Measurements from ENCODE around the gene RCAN1. TPM values are rescaled to one million over a fixed set of nuclear protein-coding genes. Genes with fewer than 3 reads are reported as not detected.

RCAN1 gene
- total and polyA plus RNA-seq, 5 donors from 2014 or later: 3.9 to 16.1 (median 10.4) TPM

DNA sequence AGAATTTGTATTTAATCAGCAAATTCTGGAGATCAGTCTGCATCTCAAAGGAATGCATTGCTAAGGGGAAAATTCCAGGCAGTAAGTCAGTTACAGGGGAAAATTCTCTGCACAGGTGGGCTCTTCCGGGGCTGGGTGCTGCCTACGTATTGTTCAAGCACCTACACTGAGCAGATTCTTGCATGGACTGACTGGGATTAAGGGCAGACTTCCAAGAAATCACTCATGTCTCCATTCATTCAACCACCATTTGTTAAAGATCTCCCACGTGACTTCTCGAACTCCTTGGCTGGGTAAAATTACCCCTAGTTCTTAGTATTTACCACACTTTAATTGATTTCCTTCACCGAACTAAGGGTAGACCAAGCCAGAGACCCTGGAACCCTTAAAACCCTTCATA lies 74.7 kb downstream of the RCAN1 start:
- H3K36me3 Mint-ChIP-seq: peaks cover 8% of the 10 kb centered on the region
- DNase-seq (no peak), ATAC-seq (ENCODE audit: low read depth in 2 of 2) (no peak)
- Histone ChIP-seq H3K27ac (ENCODE audit: insufficient read depth, low read length, poor library complexity, severe bottlenecking) (no peak overlapping the region), H3K4me1 (ENCODE audit: control insufficient read depth, insufficient read depth, low read length, poor library complexity, severe bottlenecking) (no peaks in the 10 kb centered on the region), H3K4me3 (ENCODE audit: low read depth, low read length) (no peak overlapping the region), H3K27me3 (ENCODE audit: control insufficient read depth, insufficient read depth, low read length) (no peaks in the 10 kb centered on the region), H3K9me3 (ENCODE audit: control insufficient read depth in 2 of 2, low read length in 2 of 2) (no peaks in the 10 kb centered on the region), H3K36me3 (ENCODE audit: control insufficient read depth, insufficient read depth, low read length) (no peaks in the 10 kb centered on the region)
- H3K4me3 Mint-ChIP-seq: no peak overlapping the region
- no peaks in the 10 kb centered on the region for H3K27me3 Mint-ChIP-seq
- no peak overlapping the region for H3K27ac Mint-ChIP-seq
- H3K9me3 Mint-ChIP-seq: peaks cover 0 to 3% (median 0%) of the 10 kb centered on the region in 7 donors
- H3K4me1 Mint-ChIP-seq: peaks cover 0 to 5% (median 4%) of the 10 kb centered on the region in 4 donors

GRCh38 chr21:34537838-34538237 lies 77.1 kb downstream of the RCAN1 start:
- H3K27ac Mint-ChIP-seq: peak overlapping the region in 1 of 3 donors; percentile 29

DNA sequence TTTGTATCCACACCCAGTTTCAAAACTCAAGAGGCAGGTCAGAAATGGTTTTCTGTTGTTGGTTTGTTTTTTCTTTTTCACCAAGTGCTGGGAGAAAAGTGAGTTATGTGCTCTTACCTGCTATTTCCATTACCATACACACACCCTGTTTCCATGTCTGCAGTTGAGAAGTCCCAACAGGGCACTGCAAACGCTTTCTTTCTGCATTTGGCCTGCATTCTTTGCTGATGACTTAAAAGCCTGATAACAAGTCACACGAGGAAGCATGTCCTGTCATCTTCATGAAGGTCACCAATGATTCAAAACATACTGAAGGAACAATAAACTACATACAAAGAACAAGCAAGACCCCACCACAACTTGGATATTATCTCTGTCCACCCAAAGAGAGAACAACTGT lies 78.1 kb downstream of the RCAN1 start:
- Histone ChIP-seq H3K27me3 (ENCODE audit: control insufficient read depth, insufficient read depth, low read length) (no peaks in the 10 kb centered on the region), H3K4me3 (ENCODE audit: low read depth, low read length) (no peak overlapping the region), H3K36me3 (ENCODE audit: control insufficient read depth, insufficient read depth, low read length) (no peaks in the 10 kb centered on the region), H3K9me3 (ENCODE audit: control insufficient read depth in 2 of 2, low read length in 2 of 2) (no peaks in the 10 kb centered on the region), H3K4me1 (ENCODE audit: control insufficient read depth, insufficient read depth, low read length, poor library complexity, severe bottlenecking) (no peaks in the 10 kb centered on the region), H3K27ac (ENCODE audit: insufficient read depth, low read length, poor library complexity, severe bottlenecking) (no peak overlapping the region)
- H3K4me3 Mint-ChIP-seq: no peak overlapping the region
- no peaks in the 10 kb centered on the region for H3K27me3 Mint-ChIP-seq
- H3K9me3 Mint-ChIP-seq: no peaks in the 10 kb centered on the region
- H3K4me1 Mint-ChIP-seq: peaks cover 0 to 5% (median 4%) of the 10 kb centered on the region in 4 donors
- H3K27ac Mint-ChIP-seq: no peak overlapping the region
- H3K36me3 Mint-ChIP-seq: no peaks in the 10 kb centered on the region
- no peak for ATAC-seq (ENCODE audit: low read depth in 2 of 2)
- no peak for DNase-seq

More at GRCh38 chr21:34537838-34538237, 77.1 kb downstream of the RCAN1 start:
- Mint-ChIP-seq H3K9me3 (no peaks in the 10 kb centered on the region), H3K4me1 (peaks cover 0 to 5% (median 4%) of the 10 kb centered on the region in 4 donors), H3K36me3 (peaks cover 5% of the 10 kb centered on the region), H3K4me3 (no peak overlapping the region), H3K27me3 (no peaks in the 10 kb centered on the region)
- Histone ChIP-seq H3K27me3 (ENCODE audit: control insufficient read depth, insufficient read depth, low read length) (no peaks in the 10 kb centered on the region), H3K9me3 (ENCODE audit: control insufficient read depth in 2 of 2, low read length in 2 of 2) (no peaks in the 10 kb centered on the region), H3K4me3 (ENCODE audit: low read depth, low read length) (no peak overlapping the region), H3K36me3 (ENCODE audit: control insufficient read depth, insufficient read depth, low read length) (no peaks in the 10 kb centered on the region), H3K4me1 (ENCODE audit: control insufficient read depth, insufficient read depth, low read length, poor library complexity, severe bottlenecking) (no peaks in the 10 kb centered on the region), H3K27ac (ENCODE audit: insufficient read depth, low read length, poor library complexity, severe bottlenecking) (no peak overlapping the region)
- no peak for DNase-seq
- ATAC-seq (ENCODE audit: low read depth in 2 of 2): no peak

DNA sequence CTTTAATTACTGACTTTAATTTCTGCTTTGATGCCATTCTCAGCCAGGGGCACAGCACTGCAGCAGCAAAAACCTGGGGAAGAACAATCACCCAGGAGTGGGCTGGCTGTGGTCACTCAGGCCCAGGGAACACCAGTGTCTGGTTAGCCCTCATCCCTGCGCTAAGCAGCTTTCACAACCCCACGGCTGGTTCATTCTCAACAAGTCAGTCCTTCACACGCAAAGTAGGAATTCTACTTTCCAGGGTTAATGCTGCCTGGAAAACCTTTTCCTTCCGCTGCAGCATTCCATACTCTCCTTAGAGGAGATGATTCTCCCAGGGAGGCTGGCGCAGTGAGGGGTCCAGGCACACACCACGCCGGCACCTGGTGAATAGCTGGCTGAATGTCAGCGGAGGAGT lies 78.6 kb downstream of the RCAN1 start:
- no peak for ATAC-seq (ENCODE audit: low read depth in 2 of 2)

DNA sequence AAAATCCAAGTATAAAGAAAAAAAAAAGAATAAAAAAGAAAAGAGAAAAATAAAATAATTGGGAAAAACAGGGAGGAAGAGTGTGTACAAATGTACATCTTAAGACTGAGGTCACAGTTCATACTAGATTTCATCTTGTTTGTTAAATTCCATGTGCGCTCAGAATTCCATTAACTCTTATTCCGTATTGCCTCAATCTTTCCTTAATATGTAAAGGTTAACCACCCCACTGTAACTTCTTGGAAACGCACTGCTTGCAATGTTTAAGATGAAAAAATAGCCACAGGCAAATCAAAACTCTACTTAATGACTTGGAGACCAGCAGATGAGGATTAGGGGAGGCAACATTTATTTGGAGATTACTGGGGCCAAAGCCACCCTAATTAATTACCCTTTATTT lies 79.0 kb downstream of the RCAN1 start:
- no peak for DNase-seq
- H3K27me3 Mint-ChIP-seq: no peaks in the 10 kb centered on the region
- Histone ChIP-seq H3K4me3 (ENCODE audit: low read depth, low read length) (no peak overlapping the region), H3K27ac (ENCODE audit: insufficient read depth, low read length, poor library complexity, severe bottlenecking) (no peak overlapping the region), H3K9me3 (ENCODE audit: control insufficient read depth in 2 of 2, low read length in 2 of 2) (no peaks in the 10 kb centered on the region), H3K27me3 (ENCODE audit: control insufficient read depth, insufficient read depth, low read length) (no peaks in the 10 kb centered on the region), H3K36me3 (ENCODE audit: control insufficient read depth, insufficient read depth, low read length) (no peaks in the 10 kb centered on the region), H3K4me1 (ENCODE audit: control insufficient read depth, insufficient read depth, low read length, poor library complexity, severe bottlenecking) (no peaks in the 10 kb centered on the region)
- H3K27ac Mint-ChIP-seq: no peak overlapping the region
- H3K9me3 Mint-ChIP-seq: peaks cover 0 to 2% (median 0%) of the 10 kb centered on the region in 7 donors
- H3K36me3 Mint-ChIP-seq: no peaks in the 10 kb centered on the region
- ATAC-seq (ENCODE audit: low read depth in 2 of 2): no peak
- peaks cover 0 to 5% (median 4%) of the 10 kb centered on the region in 4 donors for H3K4me1 Mint-ChIP-seq
- H3K4me3 Mint-ChIP-seq: no peak overlapping the region

More for the DNA sequence above, 78.6 kb downstream of the RCAN1 start:
- Histone ChIP-seq H3K27ac (ENCODE audit: insufficient read depth, low read length, poor library complexity, severe bottlenecking) (no peak overlapping the region), H3K9me3 (ENCODE audit: control insufficient read depth in 2 of 2, low read length in 2 of 2) (no peaks in the 10 kb centered on the region), H3K4me3 (ENCODE audit: low read depth, low read length) (no peak overlapping the region), H3K4me1 (ENCODE audit: control insufficient read depth, insufficient read depth, low read length, poor library complexity, severe bottlenecking) (no peaks in the 10 kb centered on the region), H3K27me3 (ENCODE audit: control insufficient read depth, insufficient read depth, low read length) (no peaks in the 10 kb centered on the region), H3K36me3 (ENCODE audit: control insufficient read depth, insufficient read depth, low read length) (no peaks in the 10 kb centered on the region)
- Mint-ChIP-seq H3K4me1 (peaks cover 0 to 5% (median 4%) of the 10 kb centered on the region in 4 donors), H3K9me3 (peaks cover 0 to 2% (median 0%) of the 10 kb centered on the region in 7 donors), H3K4me3 (no peak overlapping the region), H3K36me3 (no peaks in the 10 kb centered on the region), H3K27me3 (no peaks in the 10 kb centered on the region), H3K27ac (no peak overlapping the region)
- DNase-seq: no peak

DNA sequence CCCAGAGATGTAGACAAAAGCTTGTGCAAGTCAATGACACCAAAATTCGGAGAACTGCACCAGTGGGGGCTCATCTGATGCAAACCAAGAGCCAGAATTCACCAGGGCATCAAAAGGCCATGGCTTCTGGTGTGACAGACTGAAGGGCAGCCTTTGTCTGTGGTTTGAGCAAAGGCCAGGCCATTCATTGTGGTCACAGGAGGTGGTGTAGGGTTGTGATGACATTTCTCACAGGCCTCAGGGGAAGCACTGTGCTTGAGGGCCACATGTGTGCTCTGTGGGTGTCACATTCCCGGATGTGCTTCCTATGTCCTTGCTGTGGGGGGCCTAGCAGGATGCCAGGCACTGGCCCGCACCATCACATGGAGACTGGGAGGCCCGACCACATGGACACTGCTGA lies 80.4 kb downstream of the RCAN1 start:
- DNase-seq (no peak), ATAC-seq (ENCODE audit: low read depth in 2 of 2) (no peak)
- no peaks in the 10 kb centered on the region for H3K4me1 ChIP-seq (ENCODE audit: control insufficient read depth, insufficient read depth, low read length, poor library complexity, severe bottlenecking)
- no peaks in the 10 kb centered on the region for H3K36me3 Mint-ChIP-seq
- H3K27ac Mint-ChIP-seq: no peak overlapping the region
- no peaks in the 10 kb centered on the region for H3K36me3 ChIP-seq (ENCODE audit: control insufficient read depth, insufficient read depth, low read length)
- no peaks in the 10 kb centered on the region for H3K27me3 ChIP-seq (ENCODE audit: control insufficient read depth, insufficient read depth, low read length)
- no peaks in the 10 kb centered on the region for H3K27me3 Mint-ChIP-seq
- no peak overlapping the region for H3K4me3 ChIP-seq (ENCODE audit: low read depth, low read length)
- H3K9me3 Mint-ChIP-seq: peaks cover 0 to 2% (median 0%) of the 10 kb centered on the region in 7 donors
- H3K4me1 Mint-ChIP-seq: peaks cover 0 to 12% (median 4%) of the 10 kb centered on the region in 4 donors
- no peaks in the 10 kb centered on the region for H3K9me3 ChIP-seq (ENCODE audit: control insufficient read depth in 2 of 2, low read length in 2 of 2)
- no peak overlapping the region for H3K4me3 Mint-ChIP-seq
- no peak overlapping the region for H3K27ac ChIP-seq (ENCODE audit: insufficient read depth, low read length, poor library complexity, severe bottlenecking)

GRCh38 chr21:34533938-34534337 lies 81.0 kb downstream of the RCAN1 start:
- H3K36me3 ChIP-seq (ENCODE audit: control insufficient read depth, insufficient read depth, low read length): no peaks in the 10 kb centered on the region
- H3K4me3 ChIP-seq (ENCODE audit: low read depth, low read length): no peak overlapping the region
- H3K9me3 ChIP-seq (ENCODE audit: control insufficient read depth in 2 of 2, low read length in 2 of 2): no peaks in the 10 kb centered on the region
- no peaks in the 10 kb centered on the region for H3K4me1 ChIP-seq (ENCODE audit: control insufficient read depth, insufficient read depth, low read length, poor library complexity, severe bottlenecking)
- H3K4me3 Mint-ChIP-seq: no peak overlapping the region
- no peaks in the 10 kb centered on the region for H3K27me3 ChIP-seq (ENCODE audit: control insufficient read depth, insufficient read depth, low read length)
- peaks cover 0 to 12% (median 4%) of the 10 kb centered on the region in 4 donors for H3K4me1 Mint-ChIP-seq
- DNase-seq (no peak), ATAC-seq (ENCODE audit: low read depth in 2 of 2) (no peak)
- no peak overlapping the region for H3K27ac ChIP-seq (ENCODE audit: insufficient read depth, low read length, poor library complexity, severe bottlenecking)
- H3K9me3 Mint-ChIP-seq: peaks cover 0 to 2% (median 0%) of the 10 kb centered on the region in 7 donors
- no peaks in the 10 kb centered on the region for H3K27me3 Mint-ChIP-seq
- H3K27ac Mint-ChIP-seq: peak overlapping the region in 1 of 3 donors; percentile 22
- H3K36me3 Mint-ChIP-seq: no peaks in the 10 kb centered on the region

- ATAC-seq (ENCODE audit: low read depth in 2 of 2) (no peak), DNase-seq (no peak)
- Histone ChIP-seq H3K27me3 (ENCODE audit: control insufficient read depth, insufficient read depth, low read length) (no peaks in the 10 kb centered on the region), H3K36me3 (ENCODE audit: control insufficient read depth, insufficient read depth, low read length) (no peaks in the 10 kb centered on the region), H3K4me3 (ENCODE audit: low read depth, low read length) (no peak overlapping the region), H3K9me3 (ENCODE audit: control insufficient read depth in 2 of 2, low read length in 2 of 2) (no peaks in the 10 kb centered on the region), H3K4me1 (ENCODE audit: control insufficient read depth, insufficient read depth, low read length, poor library complexity, severe bottlenecking) (peaks cover 10% of the 10 kb centered on the region), H3K27ac (ENCODE audit: insufficient read depth, low read length, poor library complexity, severe bottlenecking) (no peak overlapping the region)
- no peaks in the 10 kb centered on the region for H3K36me3 Mint-ChIP-seq
- H3K4me3 Mint-ChIP-seq: no peak overlapping the region
- no peak overlapping the region for H3K27ac Mint-ChIP-seq
- H3K27me3 Mint-ChIP-seq: no peaks in the 10 kb centered on the region
- H3K4me1 Mint-ChIP-seq: peaks cover 4 to 13% (median 10%) of the 10 kb centered on the region in 4 donors
- peaks cover 0 to 4% (median 0%) of the 10 kb centered on the region in 7 donors for H3K9me3 Mint-ChIP-seq
Measured at GRCh38 chr21:34531399-34531798, 83.5 kb downstream of the RCAN1 start.
